H9 (cell line): Measurements from ENCODE around the gene FERMT2. TPM values are rescaled to one million over a fixed set of nuclear protein-coding genes. Genes with fewer than 3 reads are reported as not detected.

ENCODE experiments used
- DNase-seq: peaks from one replicate; pipeline ENCODE4 v3.0.0-alpha.2; 2017
- H2AFZ ChIP-seq: one replicate; pipeline ENCODE4 v1.6.1; 2013; ENCODE audit warnings: mild to moderate bottlenecking, low read length, control low read depth, moderate library complexity
- H2AK5ac ChIP-seq: 2 replicates; pipeline ENCODE4 v1.6.1; 2013; ENCODE audit warnings: low read length, control low read depth, mixed read lengths; ENCODE audit not compliant: insufficient read length
- H2BK120ac ChIP-seq: one replicate; pipeline ENCODE4 v1.6.1; 2013; ENCODE audit warnings: low read depth, mild to moderate bottlenecking, low read length, control low read depth, inconsistent platforms; ENCODE audit not compliant: poor library complexity, severe bottlenecking
- H2BK12ac ChIP-seq: 2 replicates; pipeline ENCODE4 v1.6.1; 2013; ENCODE audit warnings: low read length, control low read depth, mixed read lengths, low read depth; ENCODE audit not compliant: insufficient read length
- H2BK15ac ChIP-seq: 2 replicates; pipeline ENCODE4 v1.6.1; 2013; ENCODE audit warnings: low read depth, low read length, control low read depth
- H2BK20ac ChIP-seq: one replicate; pipeline ENCODE4 v1.6.1; 2013; ENCODE audit warnings: low read depth, mild to moderate bottlenecking, low read length, control low read depth, inconsistent platforms; ENCODE audit not compliant: poor library complexity, severe bottlenecking
- H2BK5ac ChIP-seq: 2 replicates; pipeline ENCODE4 v1.6.1; 2013; ENCODE audit warnings: low read length, control low read depth, mixed read lengths; ENCODE audit not compliant: insufficient read length
- H3K14ac ChIP-seq: 2 replicates; pipeline ENCODE4 v1.6.1; 2013; ENCODE audit warnings: low read length, control low read depth; ENCODE audit not compliant: insufficient read depth
- H3K18ac ChIP-seq: 2 replicates; pipeline ENCODE4 v1.6.1; 2013; ENCODE audit warnings: low read depth, mild to moderate bottlenecking, mixed read lengths, low read length, control low read depth; ENCODE audit not compliant: insufficient read length
- H3K23ac ChIP-seq: 2 replicates; pipeline ENCODE4 v1.6.1; 2013; ENCODE audit warnings: low read length, control low read depth, mixed read lengths, low read depth; ENCODE audit not compliant: insufficient read length
- H3K23me2 ChIP-seq: 2 replicates; pipeline ENCODE4 v1.6.1; 2013; ENCODE audit warnings: low read depth, mild to moderate bottlenecking, mixed read lengths, low read length, control low read depth; ENCODE audit not compliant: insufficient read length, poor library complexity, severe bottlenecking
- H3K27ac ChIP-seq: 2 replicates; pipeline ENCODE4 v1.5.1; 2013; ENCODE audit warnings: low read length, control low read depth, mixed read lengths, low read depth; ENCODE audit not compliant: insufficient read length
- H3K27me3 ChIP-seq: 2 replicates; pipeline ENCODE4 v1.6.1; 2013; ENCODE audit warnings: low read length, control low read depth, inconsistent platforms; ENCODE audit not compliant: insufficient read depth
- H3K4ac ChIP-seq: 2 replicates; pipeline ENCODE4 v1.6.1; 2013; ENCODE audit warnings: low read depth, mild to moderate bottlenecking, control low read depth, inconsistent platforms, low read length, moderate library complexity
- H3K4me1 ChIP-seq: 2 replicates; pipeline ENCODE4 v1.6.1; 2013; ENCODE audit warnings: low read length, control low read depth, inconsistent platforms; ENCODE audit not compliant: insufficient read depth
- H3K4me2 ChIP-seq: 2 replicates; pipeline ENCODE4 v1.6.1; 2013; ENCODE audit warnings: low read length, control low read depth, mixed read lengths; ENCODE audit not compliant: insufficient read length, insufficient read depth
- H3K56ac ChIP-seq: 2 replicates; pipeline ENCODE4 v1.6.1; 2013; ENCODE audit warnings: low read depth, mild to moderate bottlenecking, mixed read lengths, low read length, control low read depth; ENCODE audit not compliant: insufficient read length
- H3K79me1 ChIP-seq: 2 replicates; pipeline ENCODE4 v1.6.1; 2013; ENCODE audit warnings: low read depth, mild to moderate bottlenecking, moderate library complexity, low read length, control low read depth, inconsistent platforms; ENCODE audit not compliant: insufficient read depth, poor library complexity, severe bottlenecking
- H3K79me2 ChIP-seq: 2 replicates; pipeline ENCODE4 v1.6.1; 2013; ENCODE audit warnings: low read length, control low read depth, inconsistent platforms; ENCODE audit not compliant: insufficient read depth
- H3K9ac ChIP-seq: 2 replicates; pipeline ENCODE4 v1.6.1; 2013; ENCODE audit warnings: low read length, control low read depth, mixed read lengths; ENCODE audit not compliant: insufficient read length; ENCODE audit errors: extremely low read depth
- H3K9me3 ChIP-seq: one replicate; pipeline ENCODE4 v1.6.1; 2013; ENCODE audit warnings: low read depth, low read length, inconsistent platforms; ENCODE audit not compliant: control insufficient read depth
- H3T11ph ChIP-seq: one replicate; pipeline ENCODE4 v1.6.1; 2013; ENCODE audit warnings: mild to moderate bottlenecking, low read length, control low read depth, inconsistent platforms
- H4K20me1 ChIP-seq: one replicate; pipeline ENCODE4 v1.6.1; 2013; ENCODE audit not compliant: control insufficient read depth, insufficient read length, insufficient read depth
- H4K5ac ChIP-seq: 2 replicates; pipeline ENCODE4 v1.6.1; 2013; ENCODE audit warnings: low read depth, mild to moderate bottlenecking, mixed read lengths, low read length, control low read depth; ENCODE audit not compliant: insufficient read length
- H4K8ac ChIP-seq: replicated peaks from 2 replicates; pipeline ENCODE4 v1.6.1; 2013; ENCODE audit warnings: low read length, control low read depth, mixed read lengths, low read depth; ENCODE audit not compliant: insufficient read length
- H4K91ac ChIP-seq: 2 replicates; pipeline ENCODE4 v1.6.1; 2013; ENCODE audit warnings: low read depth, mild to moderate bottlenecking, moderate library complexity, mixed read lengths, low read length, control low read depth; ENCODE audit not compliant: insufficient read length
- H3K27ac Mint-ChIP-seq, 3 experiments: 2 replicates in 2 of 3; 3 replicates in 1 of 3; pipeline ENCODE4 v1.8.0; 2020 to 2021; ENCODE audit warnings: mixed read lengths in 3 of 3, mild to moderate bottlenecking in 1 of 3, moderate library complexity in 1 of 3
- H3K27me3 Mint-ChIP-seq: 2 replicates; pipeline ENCODE4 v1.8.0; 2021; ENCODE audit warnings: low read depth, mild to moderate bottlenecking, moderate library complexity, mixed read lengths
- H3K36me3 Mint-ChIP-seq, 3 experiments: 2 replicates in 2 of 3; 3 replicates in 1 of 3; pipeline ENCODE4 v1.8.0; 2020 to 2021; ENCODE audit warnings: low read depth in 3 of 3, mixed read lengths in 3 of 3; ENCODE audit not compliant: insufficient read depth in 1 of 3
- H3K4me1 Mint-ChIP-seq, 2 experiments: 2 replicates each; pipeline ENCODE4 v1.8.0; 2020; ENCODE audit warnings: mixed read lengths in 2 of 2
- H3K4me3 Mint-ChIP-seq, 2 experiments: 2 replicates in 1 of 2; 3 replicates in 1 of 2; pipeline ENCODE4 v1.8.0; 2020 to 2021; ENCODE audit warnings: mild to moderate bottlenecking in 2 of 2, mixed read lengths in 2 of 2, moderate library complexity in 1 of 2
- H3K9me3 Mint-ChIP-seq, 2 experiments: 2 replicates in 1 of 2; 3 replicates in 1 of 2; pipeline ENCODE4 v1.8.0; 2020; ENCODE audit warnings: mild to moderate bottlenecking in 2 of 2, mixed read lengths in 2 of 2, moderate library complexity in 1 of 2
- WGBS: extraction: QIAGEN DNeasy Blood & Tissue Kit; methylation state at CpG from one replicate; pipeline ENCODE4 v1.1.7; 2013; ENCODE audit warnings: missing lambda C conversion rate, low lambda C conversion rate, mixed read lengths; ENCODE audit not compliant: insufficient read length; ENCODE audit errors: extremely low coverage; 5-methylcytosine and 5-hydroxymethylcytosine counted together
- total RNA-seq: library from RNA; stranded (reverse); gene quantifications from 2 replicates; pipeline ENCODE4 v1.2.1, GENCODE V29; 2021
- TF ChIP-seq, protein P1 (sequence below): fragments of 200-600 bp; sonication (generic); conservative IDR thresholded peaks from 3 replicates; pipeline ENCODE4 v1.8.0; 2021; ENCODE audit warnings: antibody characterized with exemption, mild to moderate bottlenecking

FERMT2 gene
- total RNA-seq, 1 experiment from 2014 or later: 128 TPM

DNA sequence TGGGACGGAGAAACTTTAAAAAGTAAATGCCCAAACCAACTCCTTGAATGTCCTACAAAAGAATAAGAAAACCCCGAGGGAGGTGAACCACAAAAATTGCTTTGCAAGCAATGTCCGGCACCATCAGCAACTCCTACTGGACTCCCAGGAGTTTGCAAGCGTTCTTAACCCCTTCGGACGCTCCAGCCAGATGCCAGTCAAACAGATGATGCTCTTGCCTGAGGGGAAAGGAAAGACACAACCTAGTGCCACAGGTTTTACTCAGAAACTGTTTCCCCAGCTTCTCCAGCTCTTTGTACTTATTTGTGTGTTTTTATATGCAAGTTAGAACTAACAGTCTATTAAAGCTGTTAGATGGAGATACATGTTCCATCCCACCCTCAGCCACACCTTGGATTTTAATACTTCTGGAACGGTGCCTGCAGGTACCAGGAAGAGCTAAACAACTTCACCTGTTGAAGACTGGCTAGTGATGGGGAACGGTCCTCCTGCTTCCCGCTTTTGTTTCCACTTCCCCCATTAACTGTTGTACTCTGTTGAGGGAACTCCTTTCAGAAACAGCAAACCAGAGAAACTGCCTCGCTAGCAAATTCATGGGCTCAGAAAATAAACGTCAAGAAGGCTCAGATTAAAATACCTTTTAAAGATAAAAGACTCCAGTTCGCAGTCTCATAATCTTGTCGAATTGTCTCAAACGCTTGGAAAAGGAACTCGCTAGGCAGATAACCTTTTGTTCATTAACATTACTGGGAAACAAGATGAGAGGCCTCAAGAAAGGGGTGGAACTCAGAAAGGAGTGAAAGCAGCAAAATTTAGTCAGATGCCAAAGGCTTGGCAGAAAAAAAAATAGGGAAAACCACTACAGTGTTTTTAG, 1.1 kb upstream of the FERMT2 start:
- peaks cover 5% of the 10 kb centered on the region for H3K23me2 ChIP-seq
- no peak overlapping the region for H4K8ac ChIP-seq
- H3K27ac Mint-ChIP-seq: peak overlapping the region; percentile 90 to 91 (median 91)
- H3K79me1 ChIP-seq: no peaks in the 10 kb centered on the region
- peaks cover 42 to 44% of the 10 kb centered on the region in 2 experiments for H3K4me1 Mint-ChIP-seq
- H3K4me2 ChIP-seq: peak overlapping the region; percentile 81
- peak overlapping the region; percentile 81 to 99 for H3K4me3 Mint-ChIP-seq
- H3K14ac ChIP-seq: peak overlapping the region; percentile 97; the same call in 1 of the 2 replicates
- no peak overlapping the region for H2AFZ ChIP-seq
- no peak overlapping the region for H2BK15ac ChIP-seq
- H3K9me3 Mint-ChIP-seq: no peaks in the 10 kb centered on the region; a peak in 1 of 5 replicates
- H3K27me3 Mint-ChIP-seq: no peaks in the 10 kb centered on the region; the same call in 1 of the 2 replicates
- peaks cover 15% of the 10 kb centered on the region; the same call in 1 of the 2 replicates for H3K79me2 ChIP-seq
- peak overlapping the region; percentile 92 for H2BK20ac ChIP-seq
- no CpG with 5 or more reads among the region's 15 CpGs for WGBS
- peak overlapping the region; percentile 85; the same call in 1 of the 2 replicates for H3K4ac ChIP-seq
- H2AK5ac ChIP-seq: no peak overlapping the region
- no peak overlapping the region for H2BK5ac ChIP-seq
- H3K56ac ChIP-seq: no peak overlapping the region
- peaks cover 7% of the 10 kb centered on the region; the same call in 1 of the 2 replicates for H3K4me1 ChIP-seq
- H3K36me3 Mint-ChIP-seq: peaks cover 2 to 16% (median 12%) of the 10 kb centered on the region in 3 experiments; a peak in 5 of 7 replicates
- DNase-seq: peak; percentile 76
- H3K18ac ChIP-seq: peak overlapping the region; percentile 99
- no peak overlapping the region for H4K5ac ChIP-seq
- no peak overlapping the region for H3K23ac ChIP-seq
- H4K91ac ChIP-seq: no peak overlapping the region
- H3K9ac ChIP-seq: peak overlapping the region; percentile 76
- no peak overlapping the region for H3K27ac ChIP-seq
- no peaks in the 10 kb centered on the region for H3K9me3 ChIP-seq
- TF ChIP-seq, protein P1, sequence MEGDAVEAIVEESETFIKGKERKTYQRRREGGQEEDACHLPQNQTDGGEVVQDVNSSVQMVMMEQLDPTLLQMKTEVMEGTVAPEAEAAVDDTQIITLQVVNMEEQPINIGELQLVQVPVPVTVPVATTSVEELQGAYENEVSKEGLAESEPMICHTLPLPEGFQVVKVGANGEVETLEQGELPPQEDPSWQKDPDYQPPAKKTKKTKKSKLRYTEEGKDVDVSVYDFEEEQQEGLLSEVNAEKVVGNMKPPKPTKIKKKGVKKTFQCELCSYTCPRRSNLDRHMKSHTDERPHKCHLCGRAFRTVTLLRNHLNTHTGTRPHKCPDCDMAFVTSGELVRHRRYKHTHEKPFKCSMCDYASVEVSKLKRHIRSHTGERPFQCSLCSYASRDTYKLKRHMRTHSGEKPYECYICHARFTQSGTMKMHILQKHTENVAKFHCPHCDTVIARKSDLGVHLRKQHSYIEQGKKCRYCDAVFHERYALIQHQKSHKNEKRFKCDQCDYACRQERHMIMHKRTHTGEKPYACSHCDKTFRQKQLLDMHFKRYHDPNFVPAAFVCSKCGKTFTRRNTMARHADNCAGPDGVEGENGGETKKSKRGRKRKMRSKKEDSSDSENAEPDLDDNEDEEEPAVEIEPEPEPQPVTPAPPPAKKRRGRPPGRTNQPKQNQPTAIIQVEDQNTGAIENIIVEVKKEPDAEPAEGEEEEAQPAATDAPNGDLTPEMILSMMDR: peak; percentile 45; the same call in 1 of the 3 replicates
- no peaks in the 10 kb centered on the region for H4K20me1 ChIP-seq
- H2BK120ac ChIP-seq: peak overlapping the region; percentile 98
- no peaks in the 10 kb centered on the region for H3K27me3 ChIP-seq
- H2BK12ac ChIP-seq: no peak overlapping the region
- H3T11ph ChIP-seq: peak overlapping the region; percentile 94
